HG03066 (cell line): ENCODE data around the gene NEK9.

ENCODE experiments used
- ATAC-seq: cut with Tn5 transposase; IDR thresholded peaks from one replicate; pipeline ENCODE4 v1.9.1; 2021; ENCODE audit warnings: low read depth; ENCODE audit not compliant: unreplicated experiment

The NEK9 gene

DNA sequence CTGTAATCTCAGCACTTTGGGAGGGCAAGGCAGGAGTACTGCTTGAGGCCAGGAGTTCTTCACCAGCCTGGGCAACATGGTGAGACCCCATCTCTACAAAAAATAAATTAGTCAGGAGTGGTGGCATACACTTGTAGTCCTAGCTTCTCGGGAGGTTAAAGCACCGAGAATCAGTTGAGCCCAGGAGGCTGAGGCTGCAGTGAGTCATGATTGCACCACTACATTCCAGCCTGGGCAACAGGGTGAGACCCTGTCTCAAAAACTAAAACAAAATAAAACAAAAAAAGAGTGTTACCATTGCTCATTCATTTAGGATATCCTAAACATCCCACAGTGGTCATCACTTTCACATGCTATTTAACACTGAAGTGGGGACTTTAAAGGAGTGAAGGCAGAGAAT lies 7.8 kb downstream of the NEK9 start:
- ATAC-seq, result no peak

DNA sequence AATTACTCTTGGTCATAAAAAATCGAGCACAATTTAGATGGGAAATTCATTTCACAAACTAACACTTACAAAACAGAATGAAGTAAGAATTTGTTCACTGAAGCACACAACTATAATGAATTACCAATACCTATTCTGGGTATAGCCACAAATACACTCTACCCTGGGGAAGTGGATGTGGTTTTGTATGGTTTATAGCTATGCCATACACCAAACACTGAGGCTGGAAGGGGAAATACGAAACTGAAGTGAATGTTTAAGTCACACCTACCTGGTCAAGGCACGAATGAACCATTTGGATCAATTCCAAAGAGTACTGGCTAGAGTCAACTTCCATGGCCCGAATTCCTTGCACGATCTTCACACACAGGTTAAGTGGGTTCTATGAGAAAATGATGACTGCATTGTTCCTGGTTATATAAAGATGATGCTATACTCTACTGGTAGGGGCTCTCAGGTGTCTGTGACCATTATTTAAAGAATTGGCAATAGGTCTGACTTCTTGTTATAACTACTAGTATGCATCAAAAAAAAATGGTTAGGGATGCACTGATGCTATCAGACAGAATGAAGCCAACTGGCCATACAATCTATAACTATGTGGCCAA lies 12.8 kb downstream of the NEK9 start:
- ATAC-seq, result no peak

DNA sequence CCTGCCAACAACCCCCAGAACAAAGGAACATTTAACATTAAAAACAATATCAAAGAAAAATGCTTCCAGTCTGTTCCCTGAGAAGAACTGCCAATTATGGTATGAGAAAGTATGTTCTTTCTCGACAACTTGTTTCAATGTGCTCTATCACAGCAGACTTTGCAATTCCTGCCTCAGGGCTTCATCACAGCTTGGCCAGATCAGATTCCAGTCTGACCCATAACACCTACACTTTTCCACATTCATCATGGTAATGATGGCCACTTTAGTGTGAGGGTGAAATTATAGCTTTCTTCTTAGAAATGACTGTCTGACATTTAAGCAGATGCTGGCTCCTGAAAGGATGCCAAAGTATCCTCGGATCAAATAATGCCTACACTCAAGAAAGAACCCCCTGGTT lies 17.0 kb downstream of the NEK9 start:
- no peak for ATAC-seq

DNA sequence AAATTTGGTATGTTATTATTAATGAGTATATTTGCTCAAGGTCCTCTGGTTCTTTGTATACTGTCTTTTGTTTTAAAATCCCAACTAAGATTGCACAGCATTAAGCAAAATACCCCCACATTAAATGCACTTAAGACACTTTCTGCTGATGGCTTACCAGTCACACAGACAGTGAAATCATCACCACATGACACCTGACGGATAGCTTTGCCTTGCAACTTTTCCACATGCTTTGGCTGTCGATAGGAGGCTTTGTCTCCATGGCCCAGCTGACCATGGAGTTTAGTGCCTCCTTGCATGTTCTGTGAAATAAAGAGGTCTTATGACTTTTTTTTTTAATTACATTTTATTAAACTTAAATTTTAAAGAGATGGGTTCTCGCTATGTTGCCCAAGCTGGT lies 19.7 kb downstream of the NEK9 start:
- ATAC-seq, result no peak

DNA sequence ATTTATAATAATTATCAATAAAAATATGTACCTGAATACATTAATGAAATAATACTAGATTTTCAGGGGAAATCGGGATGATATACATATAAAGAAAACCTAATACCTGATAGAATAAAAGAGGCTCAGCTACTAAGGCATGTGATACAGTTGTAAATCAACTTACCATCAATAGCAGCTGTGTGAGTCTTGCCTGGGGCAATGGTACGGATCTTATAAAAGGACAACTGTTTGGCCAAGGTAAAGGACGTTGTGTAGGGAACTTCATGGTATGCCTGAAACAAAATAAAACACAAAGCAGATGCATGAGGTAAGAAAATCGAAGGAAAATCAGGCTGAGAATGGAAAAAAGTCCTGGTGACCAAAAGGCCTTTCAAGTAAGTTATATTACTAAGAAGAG lies 25.4 kb downstream of the NEK9 start:
- ATAC-seq, result no peak

DNA sequence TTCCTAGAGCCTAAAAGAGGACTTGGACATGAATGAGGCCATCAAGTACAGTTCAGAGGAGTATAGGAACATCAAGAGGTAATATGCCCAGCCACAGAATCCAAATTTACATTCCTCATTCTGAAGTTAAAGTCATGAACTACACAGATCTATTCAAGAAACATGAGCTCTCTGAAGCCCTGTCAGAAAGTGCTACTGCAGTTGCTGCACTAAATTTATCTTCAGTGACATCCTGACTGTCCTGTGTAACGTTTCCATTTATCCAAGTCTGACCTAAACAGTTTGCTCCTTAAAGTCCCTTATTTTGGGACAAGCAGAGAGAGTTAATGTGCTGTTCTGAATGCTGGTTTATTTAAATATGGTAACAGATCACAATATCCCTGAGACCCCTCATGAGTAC lies 28.2 kb downstream of the NEK9 start:
- ATAC-seq, result no peak

DNA sequence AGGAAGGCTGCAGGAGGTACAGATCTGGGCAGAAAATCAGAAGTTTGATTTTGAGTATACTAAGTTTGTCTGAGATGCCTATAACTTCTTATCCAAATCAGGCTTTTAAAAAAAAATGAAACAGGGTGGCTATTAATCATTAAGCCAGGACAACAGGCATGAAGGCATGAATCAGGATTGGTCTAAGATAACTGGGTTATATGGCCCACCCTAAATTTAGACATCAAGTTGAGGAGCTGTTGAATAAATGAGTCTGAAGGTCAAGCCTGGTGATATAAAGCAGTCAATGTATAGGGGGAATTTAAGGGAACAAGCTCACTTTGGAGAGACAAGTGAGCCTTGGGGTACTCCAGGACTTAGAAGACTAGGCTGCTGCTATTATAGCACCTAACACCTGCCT lies 28.6 kb downstream of the NEK9 start:
- ATAC-seq, result no peak

DNA sequence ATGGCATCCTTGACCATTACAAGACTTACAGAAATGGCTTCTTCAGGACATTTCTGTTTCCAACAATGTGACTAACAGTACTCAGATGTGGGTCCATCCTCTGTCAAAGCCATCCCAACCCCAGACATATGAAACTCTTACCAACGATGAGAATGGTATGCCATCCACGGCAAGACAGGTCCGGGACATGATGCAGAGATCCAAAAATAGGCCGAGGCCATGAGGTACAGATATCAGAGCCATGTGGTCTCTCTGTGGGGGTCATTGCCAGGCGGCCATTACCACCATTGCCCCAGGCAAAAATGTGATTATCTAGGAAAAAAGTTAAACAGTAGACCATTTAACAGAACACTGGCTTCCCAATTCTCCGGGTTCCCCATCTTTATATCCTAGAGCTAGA lies 29.9 kb downstream of the NEK9 start:
- no peak for ATAC-seq

DNA sequence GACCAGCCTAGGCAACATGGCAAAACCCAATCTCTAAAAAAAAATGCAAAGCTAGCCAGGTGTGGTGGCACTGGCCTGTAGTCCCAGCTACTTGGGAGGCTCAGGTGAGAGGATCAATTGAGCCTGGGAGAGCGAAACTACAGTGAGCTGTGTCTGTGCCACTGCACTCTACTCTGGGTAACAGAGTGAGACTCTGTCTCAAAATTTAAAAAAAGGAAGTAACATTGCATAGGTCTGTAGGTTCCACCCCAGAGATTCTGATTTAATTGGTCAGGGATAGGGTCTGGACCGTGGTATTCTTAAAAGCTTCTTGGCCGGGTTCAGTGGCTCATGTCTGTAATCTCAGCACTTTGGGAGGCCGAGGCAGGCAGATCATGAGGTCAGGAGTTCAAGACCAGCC lies 31.2 kb downstream of the NEK9 start:
- ATAC-seq, result no peak

DNA sequence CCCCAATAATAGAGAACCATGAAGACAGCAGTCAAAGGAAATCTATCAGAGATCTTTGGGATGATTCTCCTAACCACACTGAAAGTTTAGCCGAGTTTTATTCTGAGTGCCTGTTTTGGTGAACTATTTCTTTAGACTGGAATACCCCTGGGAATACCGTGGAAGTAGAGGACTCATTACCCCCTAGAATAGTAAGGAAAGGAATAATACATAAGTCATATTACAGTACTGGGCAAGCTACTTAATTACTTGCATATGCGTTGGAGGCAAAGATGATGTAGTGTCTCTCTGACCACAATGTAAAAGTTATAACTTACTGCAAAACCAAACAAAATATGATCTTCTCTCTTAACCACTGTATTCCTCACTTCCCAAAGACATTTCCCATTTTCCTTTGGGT lies 32.0 kb downstream of the NEK9 start:
- no peak for ATAC-seq

DNA sequence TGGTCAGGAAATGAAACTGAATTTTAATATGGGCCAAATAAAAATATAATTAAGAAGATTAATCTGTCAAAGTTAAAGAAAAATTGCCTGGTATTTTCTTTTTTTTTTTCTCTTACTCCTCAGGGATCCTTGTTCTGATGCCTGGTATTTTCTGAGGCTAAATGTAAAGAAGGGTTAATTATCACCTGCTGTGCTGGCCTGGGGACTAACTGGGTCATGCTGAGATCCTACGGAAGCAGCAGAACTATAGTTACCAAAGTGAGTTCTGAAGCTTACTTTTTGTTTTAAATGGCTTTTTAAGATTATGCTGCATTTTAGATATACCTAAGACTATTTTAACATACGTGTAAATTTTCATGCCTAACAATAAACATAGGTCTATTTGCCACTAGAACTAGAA lies 34.1 kb downstream of the NEK9 start:
- ATAC-seq, result no peak

DNA sequence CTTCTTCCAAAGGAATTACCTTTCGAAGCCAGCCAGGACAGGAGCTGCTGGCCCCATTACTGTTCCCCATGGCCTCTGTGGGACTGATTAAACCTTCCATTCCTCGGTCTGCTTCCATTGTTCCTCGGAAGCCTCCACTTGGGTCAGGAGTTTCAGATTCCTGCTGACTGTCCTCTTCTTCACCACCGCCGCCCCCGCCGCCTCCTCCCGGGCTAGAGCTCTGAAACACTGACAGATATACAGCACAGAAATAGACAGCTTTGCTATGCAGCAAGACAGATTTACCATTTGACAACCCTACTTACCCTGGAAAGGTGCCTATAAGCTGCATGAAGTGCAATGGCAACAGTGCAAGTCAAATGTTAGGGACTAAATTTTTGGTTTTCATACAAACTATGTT lies 35.6 kb downstream of the NEK9 start:
- ATAC-seq, result no peak

DNA sequence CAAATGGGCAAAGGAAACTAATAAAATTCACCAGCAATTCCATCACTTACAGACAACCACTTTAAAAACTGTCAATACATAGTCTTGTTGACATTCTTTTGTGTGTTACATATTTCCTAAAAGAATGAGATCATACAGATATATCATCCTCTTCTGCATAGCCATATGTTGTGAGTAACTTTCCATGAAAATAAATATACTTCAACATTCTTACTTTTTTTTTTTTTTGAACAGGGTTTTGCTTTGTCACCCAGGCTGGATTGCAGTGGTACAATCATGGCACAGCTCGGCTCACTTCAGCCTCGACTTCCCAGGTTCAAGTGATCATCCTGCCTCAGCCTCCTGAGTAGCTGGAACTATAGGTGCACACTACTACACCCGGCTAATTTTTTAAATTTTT lies 36.5 kb downstream of the NEK9 start:
- ATAC-seq, result no peak

DNA sequence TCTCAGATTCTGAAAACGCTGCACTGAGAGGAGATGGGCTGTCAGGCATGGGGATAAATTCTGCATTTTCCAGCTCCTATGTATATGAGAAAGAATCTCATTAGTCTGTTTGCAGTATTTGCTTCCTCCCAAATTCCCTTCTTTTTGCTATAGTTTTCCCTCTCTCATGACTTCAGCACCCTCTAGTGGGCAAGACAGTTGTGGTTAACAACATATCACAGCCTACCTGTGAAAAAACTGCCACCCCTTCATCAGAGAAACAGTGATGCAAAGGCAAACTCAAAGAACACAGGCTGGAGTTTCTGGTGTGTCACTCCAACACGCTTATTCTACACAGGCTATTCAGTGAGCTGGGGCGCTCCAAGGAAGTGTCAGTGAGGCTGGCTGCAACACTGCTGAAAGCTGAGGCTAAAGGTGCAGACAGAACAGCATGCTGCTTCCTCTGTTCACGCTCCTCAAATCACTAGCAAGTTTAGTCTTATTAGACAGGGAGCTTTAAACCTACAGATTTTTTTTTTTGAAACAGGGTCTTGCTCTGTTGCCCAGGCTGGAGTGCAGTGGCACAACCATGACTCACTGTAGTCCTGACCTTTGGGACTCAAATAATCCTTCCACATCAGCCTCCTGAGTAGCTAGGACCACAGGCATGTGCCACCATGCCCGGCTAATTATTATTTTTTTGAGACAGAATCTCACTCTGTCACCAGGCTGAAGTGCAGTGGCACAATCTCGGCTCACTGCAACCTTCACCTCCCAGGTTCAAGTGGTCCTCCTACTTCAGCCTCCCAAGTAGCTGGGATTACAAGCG lies 38.1 kb downstream of the NEK9 start:
- no peak for ATAC-seq

DNA sequence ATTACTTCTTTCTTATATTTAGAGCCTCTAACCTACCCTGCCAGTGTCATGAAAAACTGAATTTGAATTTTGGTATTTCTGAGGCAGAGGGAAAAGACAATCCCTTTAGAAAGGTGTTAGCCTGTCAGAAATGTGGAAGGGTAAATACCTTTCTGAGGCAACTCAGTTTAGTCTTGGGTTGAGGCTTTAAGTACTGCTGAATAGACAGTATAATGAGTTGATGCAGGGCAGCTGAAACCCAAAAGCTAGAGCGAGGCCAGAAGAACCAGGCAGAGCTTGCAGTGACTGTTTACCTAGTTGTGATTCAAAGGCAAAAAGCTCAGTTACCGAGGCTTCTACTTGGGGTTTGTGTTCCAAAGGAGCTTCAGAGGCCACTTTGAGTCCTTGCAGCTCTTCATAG lies 38.7 kb downstream of the NEK9 start:
- ATAC-seq, result no peak

DNA sequence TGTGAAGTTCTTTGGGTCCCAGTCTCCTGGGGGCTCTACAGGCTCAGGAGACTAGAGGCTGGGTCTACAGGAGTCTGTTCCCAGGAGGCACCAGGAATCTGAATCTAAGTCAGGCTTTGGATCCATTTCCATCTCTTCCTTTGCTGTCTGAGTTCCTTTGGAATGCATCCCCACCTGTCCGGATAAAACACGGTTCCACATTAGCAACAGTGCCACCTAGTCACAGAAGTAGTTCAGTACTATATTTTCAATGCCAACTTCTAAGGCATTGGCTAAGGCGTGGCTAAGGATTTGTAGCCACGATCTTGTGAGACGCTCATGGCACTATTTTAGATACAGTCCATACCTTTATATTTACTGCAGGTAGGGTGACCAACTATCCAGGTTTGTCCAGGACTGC lies 42.3 kb downstream of the NEK9 start:
- ATAC-seq, result no peak

DNA sequence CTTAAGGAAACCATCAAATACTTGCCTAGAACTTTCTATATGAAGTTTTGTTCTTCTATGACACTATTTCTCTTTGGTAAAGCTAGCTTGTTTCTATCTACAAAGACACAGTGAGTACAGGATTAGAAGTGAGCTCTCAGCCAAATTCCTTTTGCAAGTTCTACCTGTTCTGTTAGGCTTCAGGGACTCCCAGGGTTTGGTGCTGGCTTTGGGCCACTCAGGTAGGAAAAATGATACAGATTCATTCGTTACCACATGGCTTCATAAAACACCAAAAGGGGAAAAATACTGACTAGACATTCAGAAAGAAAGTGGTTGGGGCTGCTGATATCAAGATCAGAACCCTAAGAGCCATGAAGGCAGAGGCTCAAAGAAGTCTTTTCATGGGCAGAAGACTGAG lies 43.6 kb downstream of the NEK9 start:
- ATAC-seq, result no peak

DNA sequence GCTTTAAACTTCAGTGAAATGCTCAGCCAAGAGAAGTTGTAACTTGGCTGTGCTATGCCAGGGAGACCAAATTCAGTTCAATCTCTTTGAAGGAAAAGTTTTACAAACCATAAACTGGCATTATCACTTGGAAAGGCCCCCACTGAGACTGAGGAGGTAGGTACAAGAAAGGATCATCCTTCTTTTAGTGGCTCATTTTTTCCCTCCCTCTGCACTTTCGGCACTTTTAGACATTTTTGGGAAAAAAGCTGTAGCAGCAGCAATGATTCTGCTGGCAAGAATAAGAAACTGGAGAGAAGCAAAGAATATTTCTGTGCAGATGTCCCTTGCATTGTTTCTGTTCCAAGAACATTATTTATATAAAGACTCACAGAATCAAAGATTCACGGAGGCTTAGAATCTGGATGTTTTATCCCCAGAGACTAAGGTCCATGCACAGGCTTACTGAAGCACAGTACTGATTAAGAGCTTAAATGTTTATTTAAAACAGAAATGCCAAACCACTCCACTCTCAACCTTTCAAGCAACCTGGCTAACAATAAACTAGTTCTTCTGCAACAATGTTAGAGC lies 45.1 kb downstream of the NEK9 start:
- ATAC-seq, result no peak

DNA sequence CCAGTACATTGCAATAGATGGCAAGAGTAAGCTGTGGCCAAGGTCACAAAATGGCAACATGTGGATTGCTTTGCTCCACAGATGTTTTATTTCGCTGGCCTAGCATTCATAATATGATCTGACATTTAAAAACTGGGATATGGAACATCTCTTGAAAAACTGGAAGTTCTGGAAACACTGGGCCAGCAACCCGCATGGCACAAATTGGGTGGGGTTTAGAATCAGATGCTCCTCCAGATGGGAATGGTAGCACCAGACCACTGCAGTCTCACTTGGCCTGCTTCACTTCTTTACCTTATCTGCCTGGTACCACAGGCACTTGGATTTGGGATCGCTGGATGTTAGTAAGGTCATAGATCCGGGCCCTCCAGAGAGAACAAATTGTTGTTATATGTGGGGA lies 47.3 kb downstream of the NEK9 start:
- no peak for ATAC-seq

DNA sequence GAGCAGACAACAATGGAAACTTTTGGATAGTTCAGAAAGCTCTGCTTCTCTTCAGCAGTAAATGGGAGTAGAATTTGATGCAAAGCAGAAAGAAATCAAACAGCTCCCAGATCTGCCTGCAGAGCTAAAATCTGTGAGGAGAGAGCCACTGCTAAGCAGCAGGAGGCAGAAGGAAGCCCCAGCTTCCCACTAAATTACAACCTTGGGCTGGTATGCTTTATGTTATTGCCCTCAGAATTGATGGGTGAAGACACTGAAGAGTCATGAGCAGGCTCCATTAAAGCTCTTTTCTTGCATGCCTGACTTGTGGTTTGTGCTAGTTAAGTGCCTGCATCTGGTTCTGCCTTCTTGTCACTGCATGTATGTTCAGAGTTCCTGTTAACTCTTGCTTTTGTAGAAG lies 49.1 kb downstream of the NEK9 start:
- ATAC-seq, result no peak

DNA sequence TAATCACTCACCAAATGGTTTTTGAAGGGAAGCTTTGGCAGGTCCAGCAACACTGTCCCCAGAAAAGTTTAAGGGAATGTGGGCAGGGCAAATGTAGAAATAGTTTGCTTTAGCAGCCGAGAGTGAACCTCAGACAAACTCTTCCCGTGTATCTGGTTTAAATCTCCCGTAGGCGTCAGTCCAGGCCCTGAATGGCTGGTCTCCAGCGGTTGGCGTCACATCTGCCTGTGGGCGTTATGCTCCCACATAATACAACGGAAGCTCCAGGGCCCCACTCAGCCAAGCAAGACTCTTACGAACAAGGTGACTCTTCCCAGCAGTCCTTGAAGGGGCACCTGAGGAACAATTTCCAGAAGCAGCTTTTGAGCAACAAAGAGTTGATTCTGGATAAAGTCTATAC lies 56.5 kb downstream of the NEK9 start:
- ATAC-seq, result no peak

DNA sequence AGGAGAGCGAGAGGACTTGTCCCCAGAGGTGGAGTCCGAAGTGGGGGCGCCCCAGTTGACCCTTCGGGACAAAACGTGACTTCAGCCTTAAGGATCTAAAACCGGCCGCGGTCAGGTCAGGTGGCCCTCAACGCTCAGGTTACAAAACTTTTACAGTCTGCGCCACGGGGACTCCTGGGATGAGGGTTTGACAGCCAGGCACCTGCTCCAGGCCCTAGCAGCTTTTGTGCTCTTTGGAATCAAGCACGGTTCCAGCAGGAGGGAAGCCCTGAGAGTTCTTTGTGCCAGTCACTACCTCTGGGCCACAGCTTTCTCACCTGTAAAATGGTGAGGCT lies 57.1 kb downstream of the NEK9 start:
- ATAC-seq, result no peak
